SK-N-SH (cell line): Measurements from ENCODE around the gene RHBDL3. TPM values are rescaled to one million over a fixed set of nuclear protein-coding genes. Genes with fewer than 3 reads are reported as not detected.
A peak's percentile ranks its signal among the peaks of the same experiment; 100 is the strongest.

Experiments
- CTCF ChIA-PET: fragments of 300-600, 350-600 bp; formaldehyde crosslinking; extraction: SDS; loops from one replicate; lab custom pipeline; 2021; lab: Yijun Ruan, JAX
- POLR2A ChIA-PET: fragments of 350-600 bp; sonication (Branson Sonifier 250); formaldehyde crosslinking; extraction: SDS; loops from one replicate; lab custom pipeline; 2020; ENCODE audit warnings: antibody characterized with exemption, inconsistent platforms; lab: Yijun Ruan, JAX
- DNase-seq: peaks from one replicate; pipeline ENCODE4 v3.0.0; 2012
- H2AFZ ChIP-seq: fragments of 200-600 bp; sonication (generic); 2 replicates; pipeline ENCODE4 v1.8.1; 2016; ENCODE audit warnings: antibody characterized with exemption, mild to moderate bottlenecking, low read depth
- H3F3A ChIP-seq: fragments of 200-600 bp; sonication (generic); replicated peaks from 2 replicates; pipeline ENCODE3; 2016; ENCODE audit warnings: antibody characterized with exemption, mild to moderate bottlenecking; ENCODE audit not compliant: insufficient read depth
- H3K27ac ChIP-seq, 2 experiments: fragments of 200-500 bp in 1 of 2; fragments of 200-600 bp in 1 of 2; sonication (Bioruptor generic) in 1 of 2; sonication (generic), shearing (Covaris generic) in 1 of 2; 2 replicates each; pipeline versions ENCODE4 v1.5.1 to v1.6.1; 2014 to 2016; ENCODE audit warnings: low read depth in 2 of 2, inconsistent platforms in 1 of 2, low read length in 1 of 2, mild to moderate bottlenecking in 1 of 2, mixed read lengths in 1 of 2
- H3K27me3 ChIP-seq: fragments of 200-600 bp; sonication (generic), shearing (Covaris generic); 2 replicates; pipeline ENCODE4 v1.6.1; 2016; ENCODE audit warnings: mixed run types; ENCODE audit not compliant: insufficient read depth
- H3K36me3 ChIP-seq, 2 experiments: fragments of 200-500 bp in 1 of 2; fragments of 200-600 bp in 1 of 2; sonication (Bioruptor generic) in 1 of 2; sonication (generic) in 1 of 2; replicated peaks in 1 of 2; 2 replicates each; pipeline versions ENCODE3 to v1.5.1; 2014 to 2016; ENCODE audit warnings: low read length in 1 of 2, mild to moderate bottlenecking in 1 of 2; ENCODE audit not compliant: insufficient read depth in 2 of 2, control insufficient read depth in 1 of 2
- H3K4me1 ChIP-seq, 2 experiments: fragments of 200-500 bp in 1 of 2; fragments of 200-600 bp in 1 of 2; sonication (Bioruptor generic) in 1 of 2; sonication (generic), shearing (Covaris generic) in 1 of 2; 2 replicates each; pipeline versions ENCODE4 v1.5.1 to v1.6.1; 2014 to 2016; ENCODE audit warnings: low read depth in 1 of 2, low read length in 1 of 2, mixed run types in 1 of 2; ENCODE audit not compliant: insufficient read depth in 2 of 2, control insufficient read depth in 1 of 2
- H3K4me2 ChIP-seq: fragments of 200-600 bp; sonication (generic), shearing (Covaris generic); 2 replicates; pipeline ENCODE4 v1.6.1; 2017; ENCODE audit warnings: mixed run types
- H3K4me3 ChIP-seq, 2 experiments: fragments of 200-500 bp in 1 of 2; fragments of 200-600 bp in 1 of 2; sonication (Bioruptor generic) in 1 of 2; sonication (generic), shearing (Covaris generic) in 1 of 2; 2 replicates each; pipeline versions ENCODE4 v1.5.1 to v1.8.1; 2014 to 2016; ENCODE audit warnings: low read depth in 2 of 2, inconsistent platforms in 1 of 2, low read length in 1 of 2, mild to moderate bottlenecking in 1 of 2, mixed read lengths in 1 of 2, moderate library complexity in 1 of 2
- H3K79me2 ChIP-seq: fragments of 200-600 bp; sonication (generic); 2 replicates; pipeline ENCODE4 v1.8.1; 2017; ENCODE audit warnings: mild to moderate bottlenecking; ENCODE audit not compliant: insufficient read depth
- H3K9ac ChIP-seq: fragments of 200-600 bp; sonication (generic); 2 replicates; pipeline ENCODE4 v1.6.1; 2017; ENCODE audit warnings: mixed run types
- H3K9me2 ChIP-seq: fragments of 200-600 bp; sonication (generic); 2 replicates; pipeline ENCODE4 v1.6.1; 2017; ENCODE audit warnings: mixed run types
- H3K9me3 ChIP-seq: fragments of 200-600 bp; sonication (generic); 2 replicates; pipeline ENCODE4 v1.6.1; 2017; ENCODE audit warnings: mixed run types, mild to moderate bottlenecking, moderate library complexity
- H4K20me1 ChIP-seq: fragments of 200-600 bp; sonication (generic); 2 replicates; pipeline ENCODE4 v1.6.1; 2017; ENCODE audit warnings: mild to moderate bottlenecking, mixed run types; ENCODE audit not compliant: insufficient read depth
- EP300 ChIP-seq, 2 experiments: IDR thresholded peaks; 2 replicates each; pipeline versions ENCODE4 v1.4.0 to v1.6.1; 2012; ENCODE audit warnings: borderline replicate concordance in 1 of 2, low read depth in 1 of 2, low read length in 1 of 2
- MXI1 ChIP-seq: IDR thresholded peaks from 2 replicates; pipeline ENCODE4 v1.6.1; 2012; ENCODE audit warnings: mild to moderate bottlenecking, low read depth, low read length, improper control_type of control experiment
- NRF1 ChIP-seq: IDR thresholded peaks from 2 replicates; pipeline ENCODE4 v1.6.1; 2012; ENCODE audit warnings: low read depth, mild to moderate bottlenecking, low read length
- RAD21 ChIP-seq: IDR thresholded peaks from 2 replicates; pipeline ENCODE4 v1.6.1; 2012; ENCODE audit warnings: mild to moderate bottlenecking, low read length
- RCOR1 ChIP-seq: fragments of 150-350 bp; IDR thresholded peaks from 2 replicates; pipeline ENCODE4 v1.6.1; 2017; ENCODE audit warnings: antibody characterized with exemption, low read length
- SIN3A ChIP-seq: IDR thresholded peaks from 2 replicates; pipeline ENCODE4 v1.6.1; 2012; ENCODE audit warnings: low read depth, mild to moderate bottlenecking, low read length, moderate library complexity, borderline replicate concordance
- USF1 ChIP-seq: IDR thresholded peaks from 2 replicates; pipeline ENCODE4 v1.4.0; 2012; ENCODE audit warnings: low read depth, borderline replicate concordance
- ZBTB33 ChIP-seq: IDR thresholded peaks from 2 replicates; pipeline ENCODE4 v1.4.0; 2012; ENCODE audit warnings: low read depth, borderline replicate concordance
- WGBS: methylation state at CpG from one replicate; pipeline ENCODE4 v1.1.6; 2017; ENCODE audit warnings: low lambda C conversion rate; 5-methylcytosine and 5-hydroxymethylcytosine counted together
- polyA plus RNA-seq, 3 experiments: library from polyadenylated mRNA; depleted of rRNA; stranded (reverse); fragments of >200 nt; gene quantifications; 2 replicates each; pipeline ENCODE4 v1.2.3, GENCODE V29; 2012
- TF ChIP-seq, protein P1 (sequence below): fragments of 150-350 bp; IDR thresholded peaks from 2 replicates; pipeline ENCODE4 v1.6.1; 2016; ENCODE audit warnings: mild to moderate bottlenecking, low read depth, low read length
- TF ChIP-seq, protein P2 (sequence below): IDR thresholded peaks from 2 replicates; pipeline ENCODE4 v1.4.0; 2012; ENCODE audit warnings: low read depth
- TF ChIP-seq, protein P3 (sequence below): IDR thresholded peaks from 2 replicates; pipeline ENCODE4 v1.6.1; 2012; ENCODE audit warnings: mild to moderate bottlenecking, low read depth, low read length, moderate library complexity

Gene RHBDL3
- polyA plus RNA-seq, 1 of the 3 experiments (the other 2 are of a cell fraction), result 0.72 TPM

DNA sequence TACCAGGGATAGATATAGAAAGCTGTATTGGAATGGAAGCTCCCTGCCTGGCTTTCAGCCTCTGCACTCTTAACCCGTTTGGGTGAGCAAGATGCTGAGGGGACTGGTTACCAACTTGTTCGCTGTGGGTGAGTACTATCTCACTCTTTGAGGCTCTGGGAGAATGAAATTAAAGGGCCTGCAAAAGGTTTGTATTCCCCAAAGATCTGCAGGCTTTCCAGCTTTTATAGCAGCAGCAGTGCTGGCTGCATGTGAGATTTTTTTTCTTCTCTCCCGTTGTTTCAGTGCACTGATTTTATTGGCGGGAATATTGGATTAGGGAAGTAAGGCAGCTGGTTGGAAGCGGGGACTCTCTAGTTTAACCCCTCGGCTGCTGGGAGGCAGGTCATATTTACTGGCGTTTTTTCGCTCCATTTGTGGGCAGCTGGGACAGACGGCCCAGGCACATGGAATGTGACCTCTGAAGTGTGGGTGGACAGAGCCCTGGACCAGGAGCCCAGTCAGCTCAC lies 45.5 kb downstream of the RHBDL3 start:
- Histone ChIP-seq H3F3A (no peaks in the 10 kb centered on the region), H2AFZ (no peak overlapping the region), H3K9ac (no peak overlapping the region), H3K4me3 (no peak overlapping the region), H3K9me2 (no peaks in the 10 kb centered on the region), H3K9me3 (no peaks in the 10 kb centered on the region), H4K20me1 (no peaks in the 10 kb centered on the region), H3K4me1 (peaks cover 0 to 4% of the 10 kb centered on the region in 2 experiments; a peak in 1 of 4 replicates), H3K27me3 (no peaks in the 10 kb centered on the region), H3K79me2 (no peaks in the 10 kb centered on the region), H3K36me3 (no peaks in the 10 kb centered on the region), H3K4me2 (no peak overlapping the region), H3K27ac (peak overlapping the region in 1 of 2 experiments; percentile 60; a peak in 1 of 4 replicates)
- DNase-seq, result peak; percentile 72
- ChIA-PET POLR2A (interaction anchor here (0.7 kb wide), 1 partner anchor 115 kb away, joined by 3 read pairs; no protein-coding TSS in a partner anchor), CTCF (interaction anchor here (0.6 to 3.5 kb wide), 5 partner anchors 9 to 58 kb away, joined by 3 to 19 read pairs (median 6); partner anchors contain the start of gene RHBDL3)
- TF ChIP-seq, protein P1, sequence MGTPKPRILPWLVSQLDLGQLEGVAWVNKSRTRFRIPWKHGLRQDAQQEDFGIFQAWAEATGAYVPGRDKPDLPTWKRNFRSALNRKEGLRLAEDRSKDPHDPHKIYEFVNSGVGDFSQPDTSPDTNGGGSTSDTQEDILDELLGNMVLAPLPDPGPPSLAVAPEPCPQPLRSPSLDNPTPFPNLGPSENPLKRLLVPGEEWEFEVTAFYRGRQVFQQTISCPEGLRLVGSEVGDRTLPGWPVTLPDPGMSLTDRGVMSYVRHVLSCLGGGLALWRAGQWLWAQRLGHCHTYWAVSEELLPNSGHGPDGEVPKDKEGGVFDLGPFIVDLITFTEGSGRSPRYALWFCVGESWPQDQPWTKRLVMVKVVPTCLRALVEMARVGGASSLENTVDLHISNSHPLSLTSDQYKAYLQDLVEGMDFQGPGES, result no peak
- TF ChIP-seq MXI1, result peak; percentile 44; the same call in 1 of the 2 replicates
- WGBS, result 25% methylated on average over 9 of the region's 9 CpGs

DNA sequence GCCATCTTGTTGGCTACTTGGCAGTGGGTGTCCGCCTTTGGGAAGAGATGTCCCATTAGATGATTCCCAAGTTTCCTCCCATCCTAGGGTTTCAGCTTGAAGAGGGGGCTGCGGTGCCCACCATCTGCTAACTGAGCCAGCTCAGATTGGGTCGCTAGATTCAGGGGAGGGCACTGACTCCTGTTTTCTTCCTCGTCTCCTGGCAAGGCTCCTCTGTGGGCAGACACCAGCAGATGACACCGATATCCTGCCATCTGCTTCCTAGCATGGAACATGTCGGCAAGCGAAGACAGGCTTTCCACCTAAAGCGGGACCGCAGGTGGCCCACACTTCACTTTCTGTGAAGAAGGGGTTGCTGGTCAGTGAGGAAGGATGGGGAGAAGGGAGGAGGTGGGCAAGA lies 49.0 kb downstream of the RHBDL3 start:
- no peak overlapping the region for H3K9ac ChIP-seq
- H3K79me2 ChIP-seq, result no peaks in the 10 kb centered on the region
- H3F3A ChIP-seq, result no peaks in the 10 kb centered on the region
- H2AFZ ChIP-seq, result no peak overlapping the region
- 81% methylated on average over 9 of the region's 9 CpGs for WGBS
- H3K9me2 ChIP-seq, result no peaks in the 10 kb centered on the region
- no peaks in the 10 kb centered on the region for H3K9me3 ChIP-seq
- no peaks in the 10 kb centered on the region for H4K20me1 ChIP-seq
- no peak overlapping the region for H3K4me2 ChIP-seq
- no peak for TF ChIP-seq USF1
- TF ChIP-seq RAD21, result no peak
- TF ChIP-seq RCOR1, result no peak
- TF ChIP-seq SIN3A, result no peak
- no peak for TF ChIP-seq NRF1
- no peak for TF ChIP-seq EP300 (IDR thresholded peaks at IDR 0.05; ENCODE audit: borderline replicate concordance in 1 of 2, low read depth in 1 of 2, low read length in 1 of 2)
- TF ChIP-seq, protein P2, sequence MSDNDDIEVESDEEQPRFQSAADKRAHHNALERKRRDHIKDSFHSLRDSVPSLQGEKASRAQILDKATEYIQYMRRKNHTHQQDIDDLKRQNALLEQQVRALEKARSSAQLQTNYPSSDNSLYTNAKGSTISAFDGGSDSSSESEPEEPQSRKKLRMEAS, result no peak
- no peak for TF ChIP-seq ZBTB33
- TF ChIP-seq, protein P3, sequence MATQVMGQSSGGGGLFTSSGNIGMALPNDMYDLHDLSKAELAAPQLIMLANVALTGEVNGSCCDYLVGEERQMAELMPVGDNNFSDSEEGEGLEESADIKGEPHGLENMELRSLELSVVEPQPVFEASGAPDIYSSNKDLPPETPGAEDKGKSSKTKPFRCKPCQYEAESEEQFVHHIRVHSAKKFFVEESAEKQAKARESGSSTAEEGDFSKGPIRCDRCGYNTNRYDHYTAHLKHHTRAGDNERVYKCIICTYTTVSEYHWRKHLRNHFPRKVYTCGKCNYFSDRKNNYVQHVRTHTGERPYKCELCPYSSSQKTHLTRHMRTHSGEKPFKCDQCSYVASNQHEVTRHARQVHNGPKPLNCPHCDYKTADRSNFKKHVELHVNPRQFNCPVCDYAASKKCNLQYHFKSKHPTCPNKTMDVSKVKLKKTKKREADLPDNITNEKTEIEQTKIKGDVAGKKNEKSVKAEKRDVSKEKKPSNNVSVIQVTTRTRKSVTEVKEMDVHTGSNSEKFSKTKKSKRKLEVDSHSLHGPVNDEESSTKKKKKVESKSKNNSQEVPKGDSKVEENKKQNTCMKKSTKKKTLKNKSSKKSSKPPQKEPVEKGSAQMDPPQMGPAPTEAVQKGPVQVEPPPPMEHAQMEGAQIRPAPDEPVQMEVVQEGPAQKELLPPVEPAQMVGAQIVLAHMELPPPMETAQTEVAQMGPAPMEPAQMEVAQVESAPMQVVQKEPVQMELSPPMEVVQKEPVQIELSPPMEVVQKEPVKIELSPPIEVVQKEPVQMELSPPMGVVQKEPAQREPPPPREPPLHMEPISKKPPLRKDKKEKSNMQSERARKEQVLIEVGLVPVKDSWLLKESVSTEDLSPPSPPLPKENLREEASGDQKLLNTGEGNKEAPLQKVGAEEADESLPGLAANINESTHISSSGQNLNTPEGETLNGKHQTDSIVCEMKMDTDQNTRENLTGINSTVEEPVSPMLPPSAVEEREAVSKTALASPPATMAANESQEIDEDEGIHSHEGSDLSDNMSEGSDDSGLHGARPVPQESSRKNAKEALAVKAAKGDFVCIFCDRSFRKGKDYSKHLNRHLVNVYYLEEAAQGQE, result no peak
- POLR2A ChIA-PET, result no interaction called here
- DNase-seq, result no peak
- no peak overlapping the region for H3K4me3 ChIP-seq
- H3K27me3 ChIP-seq, result no peaks in the 10 kb centered on the region
- no peaks in the 10 kb centered on the region for H3K36me3 ChIP-seq
- H3K4me1 ChIP-seq, result peaks cover 0 to 4% of the 10 kb centered on the region in 2 experiments; a peak in 1 of 4 replicates
- CTCF ChIA-PET, result no interaction called here
- H3K27ac ChIP-seq, result no peak overlapping the region
